MM.1S (cell line): Measurements from ENCODE around the gene COL6A1.

ENCODE experiments used
- EZH2 ChIP-seq: fragments of 300-600 bp; sonication (generic); optimal IDR thresholded peaks from 2 replicates; pipeline ENCODE3; 2017; ENCODE audit warnings: low read depth, mild to moderate bottlenecking, antibody characterized with exemption, low read length, mixed read lengths
- EZH2phosphoT487 ChIP-seq: fragments of 300-600 bp; sonication (generic); IDR thresholded peaks from 2 replicates; pipeline ENCODE4 v1.6.1; 2018; ENCODE audit warnings: antibody characterized with exemption, low read length
- TF ChIP-seq, protein P1 (sequence below): fragments of 300-600 bp; sonication (generic); IDR thresholded peaks from 2 replicates; pipeline ENCODE4 v1.5.1; 2016; ENCODE audit warnings: antibody characterized with exemption, low read length, mixed read lengths

GRCh38 chr21:45980697-45981096 is 873 bp upstream of the COL6A1 start:
- TF ChIP-seq, protein P1, sequence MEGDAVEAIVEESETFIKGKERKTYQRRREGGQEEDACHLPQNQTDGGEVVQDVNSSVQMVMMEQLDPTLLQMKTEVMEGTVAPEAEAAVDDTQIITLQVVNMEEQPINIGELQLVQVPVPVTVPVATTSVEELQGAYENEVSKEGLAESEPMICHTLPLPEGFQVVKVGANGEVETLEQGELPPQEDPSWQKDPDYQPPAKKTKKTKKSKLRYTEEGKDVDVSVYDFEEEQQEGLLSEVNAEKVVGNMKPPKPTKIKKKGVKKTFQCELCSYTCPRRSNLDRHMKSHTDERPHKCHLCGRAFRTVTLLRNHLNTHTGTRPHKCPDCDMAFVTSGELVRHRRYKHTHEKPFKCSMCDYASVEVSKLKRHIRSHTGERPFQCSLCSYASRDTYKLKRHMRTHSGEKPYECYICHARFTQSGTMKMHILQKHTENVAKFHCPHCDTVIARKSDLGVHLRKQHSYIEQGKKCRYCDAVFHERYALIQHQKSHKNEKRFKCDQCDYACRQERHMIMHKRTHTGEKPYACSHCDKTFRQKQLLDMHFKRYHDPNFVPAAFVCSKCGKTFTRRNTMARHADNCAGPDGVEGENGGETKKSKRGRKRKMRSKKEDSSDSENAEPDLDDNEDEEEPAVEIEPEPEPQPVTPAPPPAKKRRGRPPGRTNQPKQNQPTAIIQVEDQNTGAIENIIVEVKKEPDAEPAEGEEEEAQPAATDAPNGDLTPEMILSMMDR = no peak
- TF ChIP-seq EZH2 (no peak), EZH2phosphoT487 (no peak)
